NCI-H1105 treated with DMSO at 0.1 percent for 48 hours (cell line): ENCODE results near the gene TXLNG.
"Not testable (repeated sequence)": the region's sequence is repeated elsewhere in the genome, so short reads cannot be mapped to it uniquely, and the experiment has no call there.

ENCODE experiments used
- DNase-seq: peaks from one replicate; lab custom pipeline; 2025; lab: John Stamatoyannopoulos, UW

TXLNG gene

GRCh38 chrX:16786139-16786790, at the start of gene TXLNG:
TXLNG (plus strand) TSS chrX:16786466; CDS start chrX:16786488, 22 bp downstream.
- DNase-seq = peak; percentile 95

GRCh38 chrX:16737024-16737423, 49.2 kb upstream of the TXLNG start:
- no peak for DNase-seq

- DNase-seq = no peak
Measured at GRCh38 chrX:16739574-16739973, 46.7 kb upstream of the TXLNG start.

DNA sequence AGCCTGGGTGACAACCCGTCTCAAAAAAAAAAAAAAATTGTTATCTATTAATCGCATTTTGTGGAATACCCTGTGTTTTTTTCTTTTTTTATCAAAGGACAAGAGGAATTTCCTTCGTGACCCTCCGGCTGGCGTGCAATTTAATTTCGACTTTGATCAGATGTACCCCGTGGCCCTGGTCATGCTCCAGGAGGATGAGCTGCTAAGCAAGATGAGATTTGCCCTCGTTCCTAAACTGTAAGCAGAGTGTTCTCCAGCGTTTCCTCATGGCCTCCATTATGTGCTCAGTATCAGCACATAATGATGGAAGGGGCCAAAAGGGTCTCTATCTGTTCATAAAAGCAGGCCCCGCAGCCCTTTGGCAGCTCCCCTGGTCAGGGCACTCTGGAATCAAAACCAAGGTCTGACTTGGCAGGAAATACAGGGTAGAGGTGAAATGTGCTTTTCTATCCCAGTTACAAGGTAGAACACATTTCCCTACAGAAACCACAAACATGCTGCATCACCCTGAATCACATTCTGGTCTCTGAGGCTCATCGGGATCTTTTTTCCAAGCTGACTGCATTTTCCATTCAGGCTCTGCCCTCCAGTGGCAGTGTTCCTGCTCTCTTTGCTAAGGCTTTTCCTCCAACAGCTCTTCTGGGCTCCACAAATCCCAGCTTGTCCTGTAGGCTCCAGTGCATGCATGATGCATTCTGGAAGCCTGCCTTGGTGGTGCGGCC, 42.5 kb upstream of the TXLNG start:
- no peak for DNase-seq

- no peak for DNase-seq
Measured at GRCh38 chrX:16745102-16745501, 41.2 kb upstream of the TXLNG start.

GRCh38 chrX:16745659-16746058, 40.6 kb upstream of the TXLNG start:
- DNase-seq = no peak

DNA sequence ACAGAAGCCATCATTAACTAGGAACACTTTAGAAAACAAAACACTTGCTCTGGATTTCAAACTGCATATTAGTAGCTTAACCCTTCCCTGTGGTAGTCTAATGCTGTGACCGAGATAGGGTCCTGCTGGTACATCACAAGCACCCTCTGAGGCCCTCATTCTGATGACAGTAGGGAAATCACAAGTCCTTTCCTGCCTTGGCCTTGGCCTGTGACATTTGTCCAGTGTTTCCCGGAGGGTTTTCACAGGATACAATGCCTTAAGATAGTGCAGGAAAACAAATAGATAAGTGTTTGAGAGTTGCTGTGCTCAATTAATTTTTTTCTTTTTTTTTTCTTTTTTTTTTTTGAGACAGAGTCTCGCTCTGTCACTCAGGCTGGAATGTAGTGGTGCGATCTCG, 37.8 kb upstream of the TXLNG start:
- no peak for DNase-seq

GRCh38 chrX:16750136-16750535, 36.1 kb upstream of the TXLNG start:
- no peak for DNase-seq

DNA sequence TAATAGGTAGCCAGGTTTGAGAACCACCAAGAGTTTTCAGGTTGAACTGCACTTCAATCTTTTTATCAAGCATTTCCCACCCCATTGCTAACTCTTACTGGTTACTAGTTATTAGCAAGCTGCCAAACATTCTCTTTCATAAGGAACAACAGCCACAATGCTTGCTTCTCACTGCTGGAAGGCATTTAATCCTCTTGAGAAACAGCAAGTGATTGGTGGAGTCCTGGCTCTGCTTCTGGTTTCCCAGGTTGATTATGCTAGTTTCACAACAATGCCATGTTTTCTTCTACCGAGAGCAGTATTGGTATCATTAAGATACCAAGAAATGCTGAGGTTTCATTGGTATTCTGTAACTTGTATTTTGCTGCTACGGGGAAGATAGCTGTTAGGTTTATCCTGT, 32.2 kb upstream of the TXLNG start:
- DNase-seq = no peak

GRCh38 chrX:16756724-16757123, 29.5 kb upstream of the TXLNG start:
- no peak for DNase-seq

DNA sequence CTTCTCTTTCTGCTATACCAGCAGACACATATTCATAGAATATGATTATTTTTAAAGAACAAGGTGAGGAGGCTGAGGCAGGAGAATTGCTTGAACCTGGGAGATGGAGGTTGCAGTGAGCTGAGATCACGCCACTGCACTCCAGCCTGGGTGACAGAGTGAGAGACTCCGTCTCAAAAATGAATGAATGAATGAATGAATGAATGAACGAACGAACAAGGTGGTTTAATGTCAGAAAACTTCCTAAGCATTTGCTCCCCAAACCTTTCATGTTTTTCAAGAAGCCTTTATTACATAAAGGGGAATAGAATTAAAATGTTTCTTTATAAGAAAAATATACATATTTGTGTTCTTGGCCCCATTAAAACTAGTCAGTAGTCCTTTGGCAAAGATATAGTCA, 24.8 kb upstream of the TXLNG start:
- DNase-seq = not testable (repeated sequence)

GRCh38 chrX:16762579-16762978, 23.7 kb upstream of the TXLNG start:
- no peak for DNase-seq

- no peak for DNase-seq
Measured at GRCh38 chrX:16765594-16765993, 20.7 kb upstream of the TXLNG start.

DNA sequence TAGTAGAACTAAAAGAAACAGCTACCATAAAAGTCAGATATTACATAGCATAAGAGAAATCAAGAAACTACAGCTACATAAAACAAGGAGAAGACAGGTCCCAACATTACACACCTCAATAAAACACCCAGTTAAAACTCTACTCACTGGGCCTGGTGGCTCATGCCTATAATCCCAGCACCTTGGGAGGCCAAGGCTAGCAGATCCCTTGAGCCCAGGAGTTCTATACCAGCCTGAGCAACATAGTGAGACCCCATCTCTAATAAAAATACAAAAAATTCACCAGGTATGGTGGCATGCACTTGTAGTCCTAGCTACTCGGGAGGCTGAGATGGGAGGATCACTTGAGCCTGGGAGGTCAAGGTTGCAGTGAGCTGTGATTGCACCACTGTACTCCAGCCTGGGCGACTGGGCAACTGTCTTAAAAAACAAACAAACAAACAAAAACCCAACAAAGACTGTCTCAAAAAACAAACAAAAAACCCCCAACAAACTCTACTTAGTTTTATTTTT, 15.2 kb upstream of the TXLNG start:
- DNase-seq = no peak

GRCh38 chrX:16771483-16772398, 14.5 kb upstream of the TXLNG start:
- no peak for DNase-seq

- no peak for DNase-seq
Measured at GRCh38 chrX:16772460-16772859, 13.8 kb upstream of the TXLNG start.

DNA sequence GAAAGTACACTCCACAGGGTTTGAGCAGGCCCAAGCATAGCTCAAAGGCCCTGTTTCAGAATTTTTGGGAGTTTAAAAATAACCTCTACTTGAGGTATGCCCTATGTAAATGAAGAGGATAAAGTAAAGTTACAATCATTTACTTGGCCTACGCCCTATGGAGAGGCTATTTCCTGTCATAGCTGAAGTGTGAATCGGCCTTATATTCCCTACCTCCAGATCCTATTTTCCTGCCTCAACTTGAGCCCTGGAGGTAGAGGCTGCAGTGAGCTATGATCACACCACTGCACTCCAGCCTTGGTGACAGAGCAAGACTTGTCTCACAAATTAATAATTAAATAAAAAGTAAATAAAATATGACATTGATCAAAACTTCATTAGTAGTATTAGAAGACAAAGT, 11.5 kb upstream of the TXLNG start:
- no peak for DNase-seq

DNA sequence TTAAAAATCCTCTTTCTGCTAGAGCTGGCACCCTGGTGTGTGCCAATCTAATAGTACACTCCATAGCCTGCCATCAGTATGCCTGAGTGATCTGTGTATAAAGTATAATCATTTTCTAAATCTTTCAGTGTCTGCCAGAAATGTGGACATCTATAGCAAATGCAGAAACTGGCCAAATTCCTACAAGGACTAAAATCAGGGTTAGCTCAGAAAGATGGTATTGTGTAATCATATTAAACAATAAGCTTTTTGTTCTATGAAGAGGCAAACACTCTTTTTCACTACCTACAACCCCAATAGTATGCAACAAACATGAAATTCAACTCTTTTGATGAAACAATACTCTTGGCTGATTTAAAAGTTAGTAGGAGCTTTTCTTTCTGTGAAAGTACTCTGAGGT, 7.7 kb upstream of the TXLNG start:
- no peak for DNase-seq

- DNase-seq = no peak
Measured at GRCh38 chrX:16778993-16779392, 7.3 kb upstream of the TXLNG start.

DNA sequence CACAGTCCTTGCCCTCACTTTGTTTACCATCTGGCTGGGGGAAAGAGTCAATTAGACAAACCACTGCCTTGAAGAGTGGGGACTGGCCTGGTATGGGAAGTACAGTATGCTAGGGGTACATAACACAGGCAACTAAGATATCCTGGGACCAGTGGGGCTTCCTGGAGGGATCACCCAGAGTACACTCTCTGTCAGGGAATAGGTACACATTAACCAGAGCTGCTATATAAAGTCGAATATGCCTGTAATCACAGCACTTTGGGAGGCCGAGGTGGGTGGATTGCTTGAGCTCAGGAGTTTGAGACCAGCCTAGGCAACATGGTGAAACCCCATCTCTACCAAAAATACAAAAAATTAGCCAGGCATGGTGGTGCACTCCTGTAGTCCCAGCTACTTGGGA, 6.5 kb upstream of the TXLNG start:
- not testable (repeated sequence) for DNase-seq

DNA sequence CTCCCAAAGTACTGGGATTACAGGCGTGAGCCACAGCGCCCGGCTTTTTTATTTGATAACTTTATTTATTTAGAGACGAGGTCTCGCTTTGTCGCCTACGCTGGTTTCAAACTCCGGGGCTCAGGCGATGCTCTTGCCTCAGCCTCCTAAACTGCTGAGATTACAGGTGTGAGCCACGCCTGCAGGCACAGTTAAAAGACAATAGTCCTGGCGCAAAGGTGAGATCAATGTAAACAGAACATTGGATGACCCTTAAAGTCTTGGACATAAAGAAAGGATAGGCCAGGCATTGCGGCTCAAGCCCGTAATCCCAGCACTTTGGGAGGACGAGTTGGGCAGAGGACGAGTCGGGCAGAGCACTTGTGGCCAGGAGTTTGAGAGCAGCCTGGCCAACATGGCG, 2.8 kb upstream of the TXLNG start:
- no peak for DNase-seq

GRCh38 chrX:16784440-16784839, 1.8 kb upstream of the TXLNG start:
- DNase-seq = not testable (repeated sequence)
